NCI-H2029 (cell line): ENCODE results near the gene KCNN3.

Experiments used
- DNase-seq: peaks from one replicate; lab custom pipeline; 2025; lab: John Stamatoyannopoulos, UW

The KCNN3 gene

DNA sequence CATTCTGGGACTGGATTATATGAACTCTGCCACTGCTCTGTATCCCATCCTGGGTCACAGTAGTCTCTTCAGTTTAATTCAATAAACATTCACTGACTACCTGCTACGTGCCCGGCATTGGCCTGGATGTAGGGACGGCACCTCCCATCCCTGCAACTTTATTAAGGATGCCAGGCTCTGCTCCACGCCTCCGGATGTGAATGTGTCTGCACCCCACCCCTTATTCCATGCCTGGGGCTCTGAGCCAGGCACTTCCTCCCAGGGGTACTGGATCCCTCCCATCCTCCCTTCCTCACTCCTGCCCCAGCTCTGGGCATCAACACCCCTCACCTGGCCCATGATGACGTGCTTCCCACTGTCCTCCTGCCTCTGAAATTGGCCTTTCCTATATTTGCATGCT is 53.7 kb downstream of the KCNN3 start:
- no peak for DNase-seq

GRCh38 chr1:154813846-154814505 is 56.1 kb downstream of the KCNN3 start:
- no peak for DNase-seq

DNA sequence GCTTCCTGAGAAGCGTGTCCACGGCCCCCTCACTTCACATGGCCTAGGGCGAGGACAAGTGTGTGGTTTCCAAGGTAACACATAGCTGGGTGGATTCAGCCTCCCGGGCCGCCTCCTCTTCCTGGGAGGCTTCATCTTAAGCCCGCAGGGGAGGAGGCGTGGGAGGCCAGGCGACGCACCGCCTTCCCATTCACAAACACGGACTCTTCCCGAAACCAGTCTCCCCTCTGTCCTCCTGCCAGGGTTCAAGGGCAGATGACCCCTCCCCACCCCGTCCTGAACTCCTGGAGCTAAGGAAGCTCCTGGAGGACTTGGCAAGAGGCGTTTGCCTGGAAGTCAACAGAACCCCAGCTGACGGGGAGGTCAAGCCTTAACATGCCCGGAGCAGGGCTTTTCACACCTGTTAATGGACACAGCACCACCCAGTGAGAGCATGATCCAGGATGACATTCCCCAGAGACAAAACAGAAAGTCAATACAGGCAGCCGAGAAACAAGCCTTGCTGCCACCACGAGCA is 56.7 kb downstream of the KCNN3 start:
- DNase-seq = no peak

- no peak for DNase-seq
Measured at GRCh38 chr1:154812877-154813276, 57.2 kb downstream of the KCNN3 start.

- no peak for DNase-seq
Measured at GRCh38 chr1:154810571-154810970, 59.5 kb downstream of the KCNN3 start.

- DNase-seq = no peak
Measured at GRCh38 chr1:154809436-154810413, 60.4 kb downstream of the KCNN3 start.

- no peak for DNase-seq
Measured at GRCh38 chr1:154808909-154809262, 61.2 kb downstream of the KCNN3 start.

DNA sequence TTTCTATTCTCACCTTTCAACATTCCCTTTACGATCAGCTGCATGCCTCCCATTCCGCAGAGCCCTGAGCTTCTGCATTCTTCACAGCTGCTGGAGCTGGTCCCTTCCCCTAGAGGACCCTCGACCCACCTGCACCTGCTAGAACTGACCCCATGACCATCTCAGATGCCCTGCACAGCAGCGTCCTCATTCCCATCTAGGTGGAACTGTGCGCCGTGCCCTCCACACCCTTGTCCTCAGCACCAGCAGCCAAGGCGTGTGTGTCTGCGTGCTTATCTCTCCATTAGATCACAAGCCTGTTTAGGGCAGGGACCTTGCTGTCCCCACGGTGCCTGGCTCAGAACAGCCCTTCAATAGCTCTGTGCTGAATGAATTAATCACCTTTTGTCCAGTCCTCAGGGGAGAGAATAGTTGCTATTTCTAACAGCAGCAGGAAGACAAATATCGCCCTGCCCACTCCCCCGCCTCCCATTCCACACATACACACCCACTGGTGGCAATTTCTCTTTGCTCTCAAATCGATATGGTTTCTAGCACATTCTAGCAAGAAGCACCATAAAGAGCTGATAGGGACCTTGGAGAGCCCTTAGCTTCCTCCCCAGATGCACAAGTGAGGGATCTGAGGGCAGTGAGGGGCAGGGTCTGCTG is 61.7 kb downstream of the KCNN3 start:
- no peak for DNase-seq

- no peak for DNase-seq
Measured at GRCh38 chr1:154807048-154807591, 63.0 kb downstream of the KCNN3 start.

- no peak for DNase-seq
Measured at GRCh38 chr1:154806333-154806732, 63.7 kb downstream of the KCNN3 start.

DNA sequence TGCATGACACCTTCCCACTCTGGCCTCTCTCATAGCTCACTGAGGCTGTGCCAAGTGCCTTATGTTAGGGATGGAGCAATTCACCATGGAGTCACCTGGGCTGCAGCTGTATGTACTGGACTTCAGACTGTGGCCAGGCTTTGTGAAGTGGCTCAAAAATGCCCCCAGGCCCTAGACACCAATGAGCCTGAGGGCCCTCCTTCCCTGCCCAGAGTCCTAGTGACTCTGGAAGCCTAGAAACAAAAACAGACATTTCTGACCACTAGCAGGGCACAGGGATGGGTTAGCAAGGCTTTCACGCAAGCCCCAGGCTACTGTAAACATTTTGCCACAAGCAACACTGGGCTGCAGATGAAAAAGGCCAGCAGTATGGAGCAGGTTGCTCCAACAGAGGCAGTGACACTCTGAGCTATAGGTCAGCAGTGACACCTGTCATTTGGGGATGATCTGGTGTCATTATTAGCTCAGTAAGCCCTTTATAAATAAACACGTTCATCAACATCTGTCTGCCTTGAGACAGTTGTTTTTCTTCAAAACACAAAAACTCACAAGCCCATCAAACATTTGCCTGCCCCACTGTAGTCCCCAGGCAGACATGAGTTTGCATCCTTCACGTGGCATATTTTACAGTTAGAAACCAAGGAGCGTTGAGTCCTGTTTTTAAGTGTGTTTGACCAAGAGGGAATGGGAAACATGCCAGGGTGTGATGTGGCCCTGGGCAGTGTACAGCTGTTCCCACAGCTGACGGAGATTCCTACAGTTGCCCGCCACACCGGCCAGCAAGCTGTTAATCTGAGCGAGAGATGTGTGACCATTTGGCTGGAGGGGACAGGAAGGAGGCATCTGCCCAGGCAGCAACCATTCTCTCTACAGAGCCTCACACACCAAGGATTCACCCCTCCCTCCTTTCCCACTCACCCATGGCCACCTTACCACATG is 66.8 kb downstream of the KCNN3 start:
- DNase-seq = no peak

- DNase-seq = no peak
Measured at GRCh38 chr1:154802336-154802969, 67.6 kb downstream of the KCNN3 start.

- no peak for DNase-seq
Measured at GRCh38 chr1:154801234-154802011, 68.7 kb downstream of the KCNN3 start.

GRCh38 chr1:154799188-154799587 is 70.9 kb downstream of the KCNN3 start:
- no peak for DNase-seq

GRCh38 chr1:154798645-154799044 is 71.4 kb downstream of the KCNN3 start:
- no peak for DNase-seq

DNA sequence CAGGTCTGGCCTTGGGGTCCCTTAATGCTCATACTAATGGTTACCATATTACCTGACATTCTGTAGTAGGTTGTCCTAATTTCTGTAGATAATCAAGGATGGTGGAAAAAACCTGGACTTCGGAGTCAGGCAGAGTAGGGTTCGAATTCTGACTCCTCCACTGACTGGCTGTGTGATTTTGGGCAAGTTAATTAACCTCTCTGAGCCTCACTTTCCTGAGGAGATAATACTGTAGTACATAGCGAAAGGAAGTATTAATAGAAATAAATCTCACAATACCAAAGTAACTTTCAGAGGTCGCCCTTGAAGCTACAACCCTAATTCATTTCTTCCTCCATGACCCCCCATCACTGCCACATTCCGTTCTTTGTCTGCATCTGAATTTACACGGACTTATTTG is 72.9 kb downstream of the KCNN3 start:
- no peak for DNase-seq

GRCh38 chr1:154796303-154796892 is 73.7 kb downstream of the KCNN3 start:
- no peak for DNase-seq

DNA sequence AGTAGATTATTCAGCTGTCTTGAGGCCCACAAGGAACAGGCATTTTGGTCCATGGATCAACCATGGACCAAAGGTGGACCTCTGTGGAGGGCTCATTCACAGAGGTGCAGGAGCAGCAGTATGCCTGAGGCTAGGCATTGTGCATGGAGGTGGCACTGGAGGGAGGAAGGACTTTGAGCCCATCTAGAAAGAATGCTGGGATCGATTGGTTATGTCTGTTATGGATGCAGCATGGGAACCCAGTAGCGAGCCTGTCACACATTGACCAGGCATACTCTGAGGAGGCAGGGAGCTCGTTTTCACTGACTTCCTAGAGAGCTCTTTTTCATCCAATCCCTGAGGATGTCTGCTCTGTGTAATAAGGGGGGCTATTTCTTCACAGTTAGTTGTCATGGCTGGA is 75.5 kb downstream of the KCNN3 start:
- DNase-seq = no peak

DNA sequence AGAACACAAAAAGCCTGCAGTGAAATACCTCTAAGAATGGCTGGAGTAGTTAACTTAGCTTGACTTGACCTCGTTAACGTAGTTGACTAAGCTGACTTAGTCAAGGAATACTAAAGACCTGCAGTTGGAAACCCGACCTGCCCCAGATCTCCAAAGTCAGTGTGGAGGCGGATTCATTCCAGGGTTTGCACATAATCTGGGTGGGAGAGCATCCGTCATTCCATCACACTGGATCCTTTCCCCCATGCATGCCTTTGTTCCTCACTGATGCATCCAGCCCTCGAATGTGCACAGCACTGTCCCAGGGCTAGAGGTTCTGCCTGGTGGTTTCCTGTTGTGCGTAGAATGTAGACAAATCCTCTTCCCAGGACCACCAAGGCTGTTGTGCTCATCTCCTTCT is 76.4 kb downstream of the KCNN3 start:
- no peak for DNase-seq

- no peak for DNase-seq
Measured at GRCh38 chr1:154792899-154793298, 77.2 kb downstream of the KCNN3 start.
